NCI-H460 (cell line): ENCODE results near the gene ITGA3. TPM values are rescaled to one million over a fixed set of nuclear protein-coding genes. Genes with fewer than 3 reads are reported as not detected.

Experiments used
- DNase-seq: peaks from one replicate; pipeline ENCODE4 v3.0.0-alpha.2; 2016; ENCODE audit warnings: low read depth; ENCODE audit errors: extremely low read depth
- polyA plus RNA-seq: library from polyadenylated mRNA; depleted of rRNA; stranded (reverse); fragments of >200 nt; gene quantifications from 2 replicates; pipeline ENCODE4 v1.2.3, GENCODE V29; 2014; cell fraction: nucleus; rRNA removed
- total RNA-seq: library from RNA; depleted of rRNA; stranded (reverse); fragments of >200 nt; shearing (Covaris generic); gene quantifications from 2 replicates; pipeline ENCODE4 v1.2.3, GENCODE V29; 2014; rRNA removed

Gene ITGA3
- total RNA-seq = 19.5 and 23.3 TPM in 2 replicates
- polyA plus RNA-seq = 15.2 and 26.3 TPM in 2 replicates

DNA sequence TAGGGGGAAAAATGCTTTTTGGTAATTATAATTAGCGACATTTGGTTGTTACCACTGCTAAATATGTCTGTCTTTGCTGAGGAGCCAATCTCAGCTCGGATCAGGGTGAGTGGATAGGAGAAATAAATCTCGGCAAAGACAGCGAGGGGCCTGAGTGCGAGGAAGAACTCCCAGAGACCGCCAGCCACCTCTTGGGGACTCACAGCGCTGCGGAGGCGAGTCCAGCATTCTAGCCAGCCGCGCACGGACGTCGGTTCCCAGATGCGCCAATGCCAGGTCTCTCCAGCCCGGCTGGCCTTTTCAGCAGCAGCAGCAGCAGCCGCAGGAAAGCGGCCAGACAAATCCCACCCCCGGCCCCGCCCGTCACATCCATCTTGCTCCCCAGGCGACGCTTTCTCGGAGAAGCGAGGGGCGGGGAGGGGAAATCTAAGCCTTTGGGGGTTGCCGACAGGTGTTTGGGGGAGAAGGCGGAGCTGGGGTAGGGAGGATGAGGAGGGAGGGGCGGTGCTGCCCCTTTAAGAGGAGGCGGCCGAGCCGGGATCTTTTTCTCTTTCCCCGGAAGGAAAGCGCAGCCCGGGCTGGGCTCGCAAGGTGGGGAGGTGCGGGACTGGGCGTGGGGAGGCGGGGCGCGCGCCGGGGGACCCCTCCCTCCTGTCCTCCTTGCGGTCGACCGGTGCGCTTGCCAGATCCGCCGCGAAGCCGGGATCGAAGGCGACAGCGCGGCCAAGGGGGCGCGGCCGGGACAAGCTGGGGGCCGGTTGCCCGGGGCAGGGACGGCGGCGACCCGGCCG is at the start of gene ITGA3:
Gene ITGA3, plus strand, starts transcription at position 685 of the 791 bp plus-strand sequence. CDS start 330 bp downstream, outside the sequence.
- peak; percentile 63 for DNase-seq

DNA sequence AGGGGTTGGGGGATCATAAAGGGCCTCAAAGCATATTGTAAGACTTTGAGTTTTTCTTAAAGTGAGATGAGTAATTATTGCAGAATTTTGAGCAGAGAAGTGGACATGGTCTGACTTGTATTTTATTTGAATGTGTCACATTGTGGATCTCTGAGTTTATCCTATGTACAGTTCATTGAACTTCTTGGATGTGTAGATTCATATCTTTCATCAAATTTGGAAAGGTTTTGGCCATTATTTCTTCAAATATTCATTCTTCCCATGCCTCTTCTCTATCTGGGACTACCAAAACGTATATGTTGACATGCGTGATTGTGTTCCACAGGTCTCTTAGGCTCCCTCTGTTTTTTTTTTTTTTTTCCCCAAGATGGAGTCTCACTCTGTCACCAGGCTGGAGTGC is 46.6 kb upstream of the ITGA3 start:
- DNase-seq = no peak

DNA sequence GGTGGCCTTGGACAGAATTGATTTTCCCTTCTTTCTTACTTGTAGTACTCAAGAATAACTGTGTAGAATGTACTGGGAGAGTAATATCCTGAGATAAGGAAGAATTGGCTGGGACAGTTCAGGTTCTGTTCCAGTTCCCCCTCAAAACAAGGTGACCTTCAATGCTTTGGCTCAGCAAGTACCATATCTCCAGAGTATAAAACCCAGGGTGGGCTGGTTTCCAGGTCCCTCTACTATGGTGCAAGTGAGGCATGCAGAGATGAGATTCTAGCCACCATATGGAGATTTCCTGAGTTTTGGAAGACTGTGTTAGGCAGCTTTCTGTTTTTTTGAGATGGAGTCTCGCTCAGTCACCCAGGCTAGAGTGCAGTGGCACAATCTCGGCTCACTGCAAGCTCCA is 42.8 kb upstream of the ITGA3 start:
- no peak for DNase-seq

DNA sequence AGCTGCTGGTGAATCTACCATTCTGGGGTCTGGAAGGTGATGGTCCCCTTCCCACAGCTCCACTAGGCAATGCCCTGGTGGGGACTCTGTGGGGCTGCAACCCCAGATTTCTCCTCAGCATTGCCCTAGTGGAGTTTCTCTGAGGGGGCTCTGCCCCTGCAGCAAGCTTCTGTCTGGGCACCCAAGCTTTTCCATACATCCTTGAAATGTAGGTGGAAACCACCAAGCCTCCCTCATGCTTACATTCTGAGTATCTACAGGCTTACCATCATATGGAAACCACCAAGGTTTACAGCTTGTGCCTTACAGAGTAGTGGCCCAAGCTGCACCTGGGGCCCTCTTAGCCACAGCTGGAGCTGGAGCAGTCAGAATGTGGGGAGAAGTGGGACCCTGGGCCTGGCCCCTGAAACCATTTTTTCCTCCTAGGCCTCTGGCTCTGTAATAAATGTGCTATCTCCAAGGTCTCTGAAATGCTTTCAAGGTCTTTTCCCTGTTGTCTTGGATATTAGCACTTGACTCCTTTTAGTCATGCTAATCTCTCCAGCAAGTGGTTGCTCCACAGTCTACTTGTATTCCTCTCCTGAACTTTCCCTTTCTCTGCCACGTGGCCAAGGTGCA is 41.3 kb upstream of the ITGA3 start:
- no peak for DNase-seq

DNA sequence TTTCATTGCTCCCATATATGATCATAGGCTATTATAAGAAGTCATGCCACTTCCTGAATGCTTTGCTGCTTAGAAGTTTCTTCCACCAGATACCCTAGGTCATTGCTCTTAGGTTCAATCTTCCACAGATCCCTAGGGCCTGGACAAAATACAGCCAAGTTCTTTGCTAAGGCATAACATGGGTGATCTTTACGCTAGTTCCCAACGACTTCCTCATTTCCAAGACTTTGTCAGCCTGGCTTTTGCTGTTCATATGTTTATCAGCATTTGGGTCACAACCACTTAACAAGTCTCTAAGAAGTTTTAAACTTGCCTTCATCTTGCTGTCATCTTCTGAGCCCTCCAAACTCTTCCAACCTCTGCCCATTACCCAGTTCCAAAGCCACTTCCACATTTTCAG is 40.8 kb upstream of the ITGA3 start:
- no peak for DNase-seq

DNA sequence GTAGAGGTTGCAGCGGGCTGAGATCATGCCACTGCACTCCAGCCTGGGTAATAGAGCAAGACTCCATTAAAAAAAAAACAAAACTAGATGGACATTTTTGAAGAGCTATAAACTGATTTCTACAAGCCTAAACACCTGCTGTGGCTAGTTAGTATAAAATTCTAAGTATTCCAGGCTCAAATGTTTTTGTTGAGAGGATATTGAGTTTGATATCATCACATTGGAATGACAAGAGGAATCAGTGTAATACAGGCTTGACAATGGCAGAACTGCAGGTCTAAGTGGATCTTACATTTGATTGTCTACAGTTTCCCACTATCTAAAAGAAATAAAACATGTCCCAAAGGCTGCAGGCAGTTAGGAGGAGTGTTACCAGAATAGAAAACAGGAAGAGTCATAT is 37.0 kb upstream of the ITGA3 start:
- DNase-seq = no peak

DNA sequence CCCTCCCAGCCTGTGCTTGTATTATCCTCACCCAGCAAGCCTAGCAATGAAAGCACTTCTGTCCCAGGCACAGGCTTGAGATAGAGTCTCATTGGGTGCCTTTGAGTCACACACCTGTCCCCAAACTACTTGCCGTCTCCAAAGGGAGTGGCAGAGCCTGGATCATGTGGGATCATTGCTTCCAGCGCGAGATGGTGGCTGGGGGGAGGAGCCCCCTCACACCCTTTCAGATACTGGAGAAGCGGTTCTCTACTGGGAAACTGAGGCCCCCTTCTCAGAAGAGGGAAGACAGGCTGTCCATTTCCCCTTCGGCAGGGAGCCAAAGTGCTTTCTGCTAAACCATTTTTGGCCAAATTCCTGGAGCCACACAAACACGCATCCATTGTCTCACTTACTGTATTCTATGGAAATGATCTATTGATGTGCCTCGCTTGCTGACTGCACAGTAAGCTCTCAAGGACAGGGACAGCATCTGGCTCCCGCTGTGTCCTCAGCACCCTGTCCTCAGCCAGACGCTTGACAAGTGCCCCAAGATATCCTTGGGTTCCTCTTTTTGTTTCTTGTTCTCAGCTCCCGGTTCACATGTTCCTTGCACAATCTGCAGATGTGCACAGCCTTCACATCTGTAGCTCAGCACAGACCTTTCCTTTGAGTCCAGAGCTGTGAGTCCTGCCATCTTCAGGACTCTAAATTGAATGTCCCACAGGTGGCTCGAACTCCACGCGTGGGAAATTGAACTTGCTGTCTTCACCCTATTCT is 34.9 kb upstream of the ITGA3 start:
- DNase-seq = no peak

DNA sequence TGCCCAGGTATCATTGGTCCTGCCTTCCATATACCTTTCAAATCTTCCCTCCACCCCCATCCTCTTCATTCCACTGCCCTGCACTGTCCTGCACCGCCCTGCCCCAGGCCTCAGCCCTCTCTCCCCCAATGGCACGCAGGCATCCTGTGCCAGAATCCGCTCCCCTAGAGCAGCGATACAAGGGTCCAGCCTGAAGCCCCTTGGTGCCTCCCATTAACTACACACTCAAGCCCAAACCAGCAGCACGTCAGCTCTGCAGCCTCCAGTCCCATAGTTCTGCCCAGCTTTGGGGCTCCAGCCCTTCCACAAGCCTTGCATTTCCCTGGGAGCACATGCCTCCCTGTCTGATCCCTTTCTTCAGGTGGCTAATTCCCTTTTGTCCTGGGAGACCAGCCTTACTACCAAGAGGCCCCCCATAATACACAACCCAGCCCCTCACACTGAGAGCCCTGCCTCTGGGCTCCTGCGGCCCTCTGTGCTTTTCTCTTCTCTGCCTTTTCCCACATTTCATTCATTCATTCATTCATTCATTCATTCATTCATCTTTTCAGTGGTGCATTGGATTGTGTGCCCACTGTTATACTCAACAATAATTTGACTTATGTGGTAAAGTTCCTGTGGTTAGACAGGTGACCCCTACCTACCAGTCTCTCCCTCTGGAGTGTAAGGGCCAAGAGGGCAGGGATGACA is 34.1 kb upstream of the ITGA3 start:
- DNase-seq = no peak

DNA sequence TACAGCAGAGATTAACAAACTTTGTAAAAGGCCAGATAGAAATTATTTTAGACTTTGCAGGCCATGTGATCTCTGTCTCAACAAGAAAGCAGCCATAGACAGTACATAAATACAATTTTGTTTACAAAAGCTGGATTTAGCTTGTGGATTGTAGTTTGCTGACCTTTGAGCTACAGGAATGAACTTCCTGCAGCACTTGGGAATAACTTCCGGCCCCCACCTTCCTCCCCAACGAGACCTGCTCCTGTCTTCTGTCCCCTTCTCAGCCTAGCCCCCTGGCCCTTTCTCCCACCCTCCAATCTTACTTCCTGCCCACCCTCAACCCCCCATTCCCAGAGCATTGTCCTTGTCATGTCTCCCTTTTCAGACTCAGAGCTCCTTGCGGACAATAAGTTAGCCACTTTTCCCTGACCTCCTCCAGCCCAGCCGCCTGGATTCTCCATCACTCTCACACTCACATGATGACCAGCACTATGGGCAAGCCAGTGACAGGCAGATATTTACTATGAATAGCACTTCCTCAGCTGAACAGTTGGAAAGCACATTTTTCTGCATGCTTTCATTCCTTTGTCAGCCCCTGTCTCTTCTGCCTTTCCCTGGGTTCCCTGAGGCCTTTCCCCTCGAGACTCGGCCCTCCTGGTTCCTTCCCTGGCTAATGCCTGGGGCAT is 33.3 kb upstream of the ITGA3 start:
- no peak for DNase-seq

DNA sequence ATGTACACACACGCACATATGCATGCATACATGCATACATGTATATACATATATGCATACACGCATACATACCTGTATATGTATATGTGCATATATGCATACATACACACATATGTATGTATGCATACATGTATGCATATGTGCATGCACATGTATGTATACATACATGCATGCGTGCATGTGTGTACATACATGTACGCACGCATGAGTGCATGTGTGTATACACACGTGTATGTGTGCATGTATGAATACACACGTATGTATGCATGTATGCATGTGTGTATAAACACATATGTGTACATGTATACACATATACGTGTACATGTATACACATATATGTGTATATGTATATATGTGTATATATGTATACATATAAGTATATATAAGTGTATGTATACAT is 32.4 kb upstream of the ITGA3 start:
- no peak for DNase-seq

DNA sequence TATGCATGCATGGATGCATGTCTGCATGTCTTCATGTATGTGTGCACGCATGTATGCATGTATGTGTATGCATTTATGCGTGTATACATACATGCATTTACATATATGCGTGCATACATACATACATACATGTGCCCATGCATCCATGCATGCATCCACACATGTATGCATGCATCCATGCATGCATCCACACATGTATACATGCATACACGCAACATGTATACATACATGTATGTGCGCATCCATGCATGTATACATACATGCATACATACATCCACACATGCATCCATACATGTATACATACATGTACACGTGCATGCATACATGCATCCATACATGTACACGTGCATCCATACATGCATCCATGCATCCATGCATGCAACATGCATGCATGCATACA is 31.1 kb upstream of the ITGA3 start:
- DNase-seq = no peak

DNA sequence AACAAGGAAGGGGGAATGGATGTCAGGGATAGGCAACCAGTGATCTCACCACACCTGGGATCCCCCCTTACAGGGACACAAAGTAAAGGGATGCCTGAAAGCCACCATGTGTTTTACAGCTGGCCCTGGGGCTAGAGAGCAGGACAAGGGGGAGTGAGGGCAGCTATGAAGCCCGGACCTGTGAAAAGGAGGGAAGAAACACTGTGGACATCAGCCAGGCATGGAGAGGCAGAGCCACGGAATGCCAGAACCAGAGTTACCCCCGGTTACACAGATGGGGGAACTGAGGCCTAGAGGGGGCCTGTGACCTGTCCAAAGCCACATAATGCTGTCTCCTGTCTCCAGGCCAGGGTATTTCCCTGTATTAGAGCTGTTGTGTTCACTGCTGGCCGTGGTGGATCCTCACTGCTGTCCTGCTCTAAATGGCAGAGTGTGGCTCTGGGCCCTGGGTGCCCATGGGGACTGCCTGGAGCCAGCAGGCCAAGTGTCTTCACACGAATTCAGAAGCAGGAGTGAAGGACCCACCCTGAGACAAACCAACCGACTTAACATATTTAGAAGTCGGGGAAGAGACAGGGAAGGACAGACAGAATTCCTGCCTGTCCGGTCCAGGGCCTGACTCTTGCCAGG is 29.7 kb upstream of the ITGA3 start:
- DNase-seq = no peak

DNA sequence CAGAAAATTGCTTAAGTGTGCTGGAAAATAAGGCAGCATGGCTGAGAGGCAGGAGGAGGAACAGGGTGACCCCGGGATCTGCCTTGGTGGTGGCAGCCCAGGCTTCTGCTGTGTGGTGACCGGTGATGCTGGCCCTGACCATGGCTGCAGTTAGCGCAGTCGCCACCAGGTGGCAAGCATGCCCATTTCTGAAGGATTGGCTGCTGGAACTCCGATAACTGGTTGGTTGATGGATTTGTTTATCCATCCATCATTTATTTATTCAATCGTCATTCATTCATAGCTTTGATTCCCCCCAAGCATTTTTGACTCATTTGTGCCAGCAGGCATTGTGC is 29.1 kb upstream of the ITGA3 start:
- peak; percentile 72 for DNase-seq

DNA sequence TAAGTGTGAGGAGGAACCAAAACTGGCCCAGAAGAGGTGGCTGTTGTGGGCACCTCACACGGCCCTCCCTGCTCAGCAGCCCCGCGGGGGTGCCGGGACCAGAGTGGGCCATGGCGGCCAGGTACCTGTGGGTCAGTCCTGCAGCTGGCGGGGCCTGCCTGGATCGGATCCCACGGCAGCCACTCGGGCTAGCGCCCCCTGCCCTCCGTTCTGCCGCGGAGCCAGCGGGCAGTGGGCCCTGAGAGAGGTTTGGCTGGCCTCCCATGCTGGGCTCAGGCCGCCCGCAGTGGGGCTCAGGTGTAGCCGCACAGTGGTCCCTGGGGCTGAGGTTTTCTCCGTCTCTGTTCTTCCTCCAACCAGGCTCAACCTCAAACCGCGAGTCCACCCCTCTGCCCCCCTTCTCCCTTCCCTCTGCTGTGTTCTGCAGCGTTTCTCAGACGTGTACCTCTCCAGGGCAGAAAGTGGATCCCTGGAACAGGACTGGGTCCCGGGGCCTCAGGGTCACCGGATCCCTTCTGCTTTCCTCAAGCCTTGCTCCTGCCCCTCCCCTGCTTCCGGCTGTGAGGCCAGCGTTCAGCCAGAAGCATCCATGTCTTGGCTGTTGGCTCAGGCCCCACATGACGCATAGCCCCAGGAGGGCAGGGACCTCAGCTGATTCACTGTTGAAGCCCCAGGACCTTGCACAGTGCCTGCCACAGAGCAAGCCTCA is 28.6 kb upstream of the ITGA3 start:
- DNase-seq = peak; percentile 22

DNA sequence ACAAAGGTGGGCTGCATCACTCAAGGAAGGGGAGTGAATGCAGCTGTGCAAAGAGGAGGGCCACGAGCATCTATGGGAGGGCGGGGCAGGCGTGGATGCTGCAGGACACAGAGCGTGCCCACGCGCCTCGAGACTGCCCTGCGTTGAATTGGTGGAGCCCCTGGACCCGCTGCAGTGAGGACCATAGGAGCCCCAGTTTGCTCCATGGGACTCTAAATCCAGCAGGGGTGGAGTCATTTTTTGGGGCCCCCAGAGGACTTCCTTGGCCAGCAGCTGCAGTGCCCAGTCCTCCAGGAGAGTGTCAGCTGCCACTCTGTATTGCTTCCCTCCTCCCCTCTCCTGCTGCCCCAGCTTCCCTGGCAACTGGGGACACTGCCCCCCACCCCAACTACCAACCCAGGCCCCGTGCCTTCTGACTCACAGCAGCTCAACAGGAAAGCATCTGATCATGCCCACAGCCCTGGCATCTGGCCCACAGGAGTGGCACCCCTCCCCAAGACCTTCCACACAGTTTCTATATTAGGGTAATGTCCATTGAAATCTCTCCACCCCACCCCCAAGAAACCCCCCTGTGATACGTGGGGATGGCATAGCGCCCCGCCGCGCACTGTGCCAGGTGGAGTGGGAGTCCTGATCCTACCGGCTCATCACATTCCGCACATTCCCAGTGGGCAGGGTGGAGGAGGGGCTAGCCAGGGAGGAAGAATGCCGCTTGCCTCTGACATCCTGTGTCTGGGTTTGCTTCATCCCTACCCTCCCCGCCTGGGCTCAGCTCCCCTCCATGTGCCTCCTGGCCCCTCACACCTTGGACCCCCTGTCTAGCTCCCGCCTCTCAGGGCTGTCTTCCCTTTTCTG is 27.8 kb upstream of the ITGA3 start:
- DNase-seq = no peak

DNA sequence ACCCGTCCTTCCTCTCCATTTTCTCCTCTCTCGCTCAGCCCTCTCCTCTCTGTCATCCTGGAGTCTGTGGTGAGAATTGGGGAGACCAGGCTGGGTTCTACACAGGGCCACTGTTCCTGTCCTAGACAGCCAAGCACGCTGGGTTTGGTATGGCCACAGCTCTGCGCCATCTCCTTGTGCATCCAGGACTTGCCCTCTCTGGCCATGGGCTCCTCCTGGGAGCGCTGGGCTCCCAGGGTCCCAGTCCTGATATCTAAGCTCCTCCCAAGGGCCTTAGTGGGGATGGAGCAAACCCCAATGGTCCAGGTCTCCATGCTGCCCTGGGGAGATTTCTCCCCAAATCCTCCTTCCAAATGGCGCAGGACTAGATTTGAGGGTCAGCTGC is 27.2 kb upstream of the ITGA3 start:
- DNase-seq = no peak

DNA sequence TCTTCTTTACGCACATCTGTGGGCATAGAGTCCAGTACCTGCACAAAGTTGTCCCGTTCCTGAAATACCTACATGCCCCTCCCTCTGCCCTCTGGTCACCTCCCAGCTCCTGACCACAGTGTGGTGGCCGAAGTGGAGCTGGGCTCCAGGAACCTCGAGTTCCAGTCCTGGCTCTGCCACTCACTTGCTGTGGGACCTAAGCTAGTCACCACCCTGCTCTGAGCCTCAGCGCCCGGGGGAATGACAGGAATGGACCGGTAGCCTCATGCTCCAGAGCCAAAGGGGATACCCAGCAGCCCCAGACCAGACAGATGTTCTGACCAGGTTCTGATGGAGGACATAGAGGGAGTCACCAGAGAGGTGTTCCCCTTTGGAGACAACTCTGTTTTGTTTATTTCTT is 26.7 kb upstream of the ITGA3 start:
- no peak for DNase-seq

DNA sequence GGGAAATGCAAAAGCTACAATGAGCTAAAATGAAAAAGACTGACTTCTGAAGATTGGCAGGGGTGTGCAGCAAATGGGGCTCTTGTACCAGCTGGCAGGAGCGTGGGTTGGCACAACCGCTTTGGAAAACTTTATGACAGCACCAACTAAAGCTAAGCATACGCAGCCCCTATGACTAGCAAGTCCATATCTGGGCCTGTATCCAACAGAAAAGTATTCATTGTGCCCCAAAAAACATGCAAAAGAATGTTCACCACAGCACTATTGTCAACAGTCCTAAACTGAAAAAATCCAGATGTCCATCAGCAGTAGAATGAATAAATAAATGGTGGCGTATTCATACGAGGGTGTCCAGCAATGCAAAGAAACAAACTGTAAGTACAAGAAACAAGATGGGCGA is 22.6 kb upstream of the ITGA3 start:
- DNase-seq = no peak
